ENCODE measurements around the gene PLXNB2.

- TF ChIP-seq GATA2 (IDR thresholded peaks at IDR 0.05; ENCODE audit: low read depth, low read length), result no peak
- no peak for TF ChIP-seq GATA3 (IDR thresholded peaks at IDR 0.05; ENCODE audit: low read depth, low read length)
Measured at GRCh38 chr22:50246242-50247175, 60.9 kb downstream of the PLXNB2 start.

All from SH-SY5Y (cell line).